ENCODE results near the gene SPTA1.
"Not testable (repeated sequence)": the region's sequence is repeated elsewhere in the genome, so short reads cannot be mapped to it uniquely, and the experiment has no call there.

SPTA1 gene

DNA sequence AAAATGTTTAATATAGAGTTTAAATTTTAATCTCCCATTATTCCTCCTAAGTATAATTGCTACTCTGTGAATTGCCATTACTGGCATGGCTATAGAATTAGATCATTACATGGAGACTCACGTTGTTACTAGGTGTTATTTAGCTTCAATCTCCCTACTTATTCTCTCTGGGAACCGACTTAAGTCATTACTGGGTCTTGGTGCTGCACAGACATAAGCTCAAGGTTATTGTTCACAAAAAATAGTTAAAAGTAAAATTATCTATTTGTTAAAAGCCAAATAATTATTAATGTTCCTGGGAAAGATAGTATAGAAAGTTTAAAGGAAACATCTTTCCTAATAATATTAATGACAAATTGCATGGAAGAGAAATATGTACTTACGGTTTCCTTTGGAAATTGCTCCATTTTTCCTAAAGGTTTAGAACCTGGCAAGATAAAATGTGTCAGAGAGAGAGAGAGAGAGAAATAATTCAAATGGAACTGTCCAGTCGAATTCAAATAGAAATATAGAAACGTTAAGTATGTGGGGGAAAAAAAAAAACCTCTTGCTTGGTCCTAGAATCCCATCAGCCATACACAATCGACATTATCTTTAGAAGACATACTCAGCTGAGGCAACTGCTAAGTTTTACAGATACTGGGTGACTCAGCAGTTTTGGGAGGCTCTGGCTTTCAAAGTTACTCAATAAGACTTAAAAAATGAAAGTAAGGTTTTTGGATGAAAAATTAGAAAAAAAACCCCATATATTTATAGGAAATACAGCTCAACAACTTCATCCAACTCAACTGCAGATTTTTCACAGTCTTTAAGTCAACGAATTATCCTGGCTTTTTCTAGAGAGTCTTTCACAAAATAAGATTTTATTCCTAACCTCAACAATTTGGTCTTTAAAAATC, at the start of gene SPTA1:
Gene SPTA1 (minus strand): TSS at position 605 of the 899 bp plus-strand sequence. CDS start 198 bp downstream, at position 407.
- DNase-seq, result no peak

DNA sequence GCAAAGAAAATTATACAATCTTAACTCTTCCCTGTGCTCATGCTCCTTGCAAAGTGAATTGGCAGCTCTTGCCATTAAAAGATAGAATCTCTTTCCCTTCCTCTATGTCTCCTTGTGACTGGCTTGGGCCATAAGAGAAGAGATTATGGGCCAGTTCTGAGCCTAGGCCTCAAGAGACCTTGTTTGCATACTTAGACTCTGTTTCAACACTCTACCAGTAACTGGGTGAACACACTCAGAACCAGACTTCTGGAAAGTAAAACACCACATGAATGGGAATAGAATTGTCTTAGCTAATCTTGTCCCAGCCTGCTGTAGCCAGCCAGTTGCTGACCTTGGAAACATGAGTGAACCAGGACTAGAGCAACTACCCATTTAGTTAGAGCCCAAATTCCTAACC, 49.3 kb upstream of the SPTA1 start:
- DNase-seq, result no peak

DNA sequence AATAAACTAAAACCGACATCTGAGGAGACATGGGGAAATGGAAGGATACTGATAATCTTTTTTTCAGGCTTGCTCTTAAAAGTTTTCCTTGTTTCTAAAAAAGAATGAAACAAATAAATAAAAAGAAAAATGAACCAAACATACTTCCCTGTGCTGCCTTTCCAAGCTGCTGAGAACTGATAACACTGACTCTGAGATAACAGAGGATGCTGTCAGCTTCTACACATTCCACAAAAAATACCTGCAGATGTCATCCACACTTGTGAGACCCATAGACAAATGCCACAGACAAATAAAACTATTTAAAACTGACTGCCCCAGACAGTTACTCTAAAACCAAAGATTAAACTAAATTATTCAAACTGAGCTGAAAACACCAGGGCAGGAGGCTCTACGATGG, 46.0 kb upstream of the SPTA1 start:
- no peak for DNase-seq

DNA sequence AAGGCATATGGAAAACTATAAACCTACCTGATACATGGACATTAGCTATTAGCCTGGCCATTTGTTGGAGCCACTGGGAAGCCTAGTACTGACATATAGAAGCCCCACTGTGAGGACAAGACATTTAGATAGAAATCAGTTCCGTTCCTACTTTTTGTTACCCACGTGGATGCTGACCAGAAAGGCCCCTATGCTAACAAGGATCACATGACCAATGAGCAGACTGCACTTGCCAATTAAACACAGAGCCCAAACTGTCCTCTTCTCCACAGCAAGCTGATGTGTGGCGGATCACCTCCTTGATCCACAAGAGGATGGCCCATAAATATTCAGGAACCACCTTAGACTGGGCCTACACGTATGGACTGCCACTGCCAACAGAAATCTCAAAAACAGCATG, 45.2 kb upstream of the SPTA1 start:
- no peak for DNase-seq

DNA sequence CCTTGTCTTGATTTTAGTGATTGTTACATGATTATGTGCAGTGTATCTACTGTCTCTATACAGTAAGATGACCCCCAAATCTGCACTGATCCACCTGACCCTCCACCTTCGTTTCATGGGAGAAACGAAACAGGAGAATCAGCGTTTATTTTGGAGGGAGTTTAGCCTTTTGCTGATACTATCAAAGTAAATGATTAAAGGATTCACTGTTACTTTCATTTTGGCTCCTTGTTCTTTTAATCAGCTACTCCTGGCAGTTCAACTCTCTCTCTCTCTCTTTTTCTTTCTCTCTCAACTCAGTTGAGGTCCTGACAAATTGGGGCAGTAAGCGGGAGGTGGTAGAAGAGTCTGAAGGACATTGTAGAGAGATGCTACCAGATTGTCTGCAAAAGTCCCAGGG, 43.9 kb upstream of the SPTA1 start:
- no peak for DNase-seq

DNA sequence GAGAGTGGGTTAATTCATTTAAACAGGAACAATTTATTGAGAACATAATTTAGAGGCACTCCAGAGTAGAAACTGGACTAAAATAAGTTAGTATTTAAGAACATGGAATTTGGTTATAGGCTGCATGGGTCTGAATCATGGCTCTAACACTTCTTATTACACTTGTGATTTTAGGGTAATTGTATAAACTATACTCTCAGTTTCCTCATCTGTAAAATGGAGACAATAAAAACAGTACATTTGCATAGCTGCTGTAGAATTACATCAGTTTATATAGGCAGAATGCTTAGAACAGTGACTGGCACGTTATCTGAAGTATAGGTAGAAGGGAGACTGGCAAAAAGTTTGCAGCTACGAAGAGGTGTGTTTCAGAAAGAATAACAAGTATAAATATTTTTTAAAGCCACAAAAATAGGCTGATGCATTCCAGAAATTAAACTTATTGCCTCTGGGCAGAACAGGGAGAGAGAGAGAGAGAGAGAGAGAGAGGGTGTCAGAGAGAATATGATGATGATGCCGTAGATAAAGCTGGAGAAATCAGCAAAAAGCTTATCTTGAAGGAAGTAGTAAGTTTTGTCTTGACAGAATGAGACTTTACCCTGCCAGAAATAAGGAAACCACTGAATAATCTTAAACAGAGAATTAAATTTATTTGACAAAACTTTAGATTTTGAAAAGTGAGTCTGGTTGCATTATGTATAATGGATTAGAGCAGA, 42.2 kb upstream of the SPTA1 start:
- DNase-seq, result no peak

DNA sequence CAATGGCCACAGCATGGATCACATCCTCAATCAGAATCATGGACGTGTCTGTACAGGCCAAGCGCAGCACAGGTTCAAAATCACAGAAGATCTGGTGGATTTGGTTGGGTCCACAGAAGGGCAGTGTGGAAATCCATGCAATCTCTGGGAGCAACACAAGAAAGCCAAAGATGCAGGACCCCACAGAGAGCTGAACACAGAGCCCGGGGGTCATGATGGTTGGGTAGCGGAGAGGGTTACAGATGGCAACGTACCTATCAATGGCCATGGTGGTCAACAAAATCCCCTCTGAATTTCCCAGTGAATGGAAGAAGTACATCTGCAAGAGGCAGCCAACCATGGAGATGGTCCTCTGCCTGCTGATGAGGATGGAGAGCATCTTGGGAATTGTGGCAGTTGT, 37.9 kb upstream of the SPTA1 start:
- no peak for DNase-seq

DNA sequence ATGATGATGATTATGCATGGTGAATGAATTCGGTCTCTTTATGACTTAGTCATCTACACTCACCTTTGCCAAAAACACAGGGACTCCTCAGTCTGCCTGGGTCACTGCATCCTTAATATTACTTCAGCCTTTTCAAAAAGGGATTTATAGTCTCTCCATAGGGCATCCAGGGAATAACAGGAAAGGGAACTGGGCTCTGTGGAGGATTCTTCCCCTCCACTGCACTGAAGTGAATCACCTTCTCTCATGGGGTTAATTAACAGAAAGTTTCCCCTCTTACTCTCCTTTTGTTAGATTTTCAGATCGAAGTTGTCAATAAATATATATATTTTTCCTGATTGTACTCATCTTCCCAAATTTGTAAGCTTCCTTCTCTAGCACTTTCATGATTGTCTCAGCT, 34.1 kb upstream of the SPTA1 start, which contains the start of gene OR6K3:
Gene OR6K3 (minus strand): TSS at position 101 of the 400 bp plus-strand sequence. CDS start 2,605 bp downstream, outside the sequence.
- no peak for DNase-seq

DNA sequence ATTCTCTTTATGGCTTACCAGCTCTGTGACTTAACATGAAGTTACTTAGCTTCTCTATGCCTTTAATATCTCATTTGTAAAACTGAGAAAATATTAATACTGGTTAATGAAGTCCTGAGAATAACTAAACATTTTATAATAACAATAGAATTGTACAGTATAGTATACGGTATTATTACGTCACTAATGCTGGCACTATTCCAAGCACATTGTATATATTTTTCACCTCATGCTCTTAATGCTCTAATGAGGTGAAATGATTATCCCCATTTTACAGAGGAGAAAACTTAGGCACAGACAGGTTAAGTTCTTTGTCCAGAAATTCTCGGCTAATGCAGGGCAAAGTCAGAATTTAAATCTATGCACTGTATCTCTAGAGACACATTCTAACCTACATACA, 33.1 kb upstream of the SPTA1 start:
- no peak for DNase-seq

DNA sequence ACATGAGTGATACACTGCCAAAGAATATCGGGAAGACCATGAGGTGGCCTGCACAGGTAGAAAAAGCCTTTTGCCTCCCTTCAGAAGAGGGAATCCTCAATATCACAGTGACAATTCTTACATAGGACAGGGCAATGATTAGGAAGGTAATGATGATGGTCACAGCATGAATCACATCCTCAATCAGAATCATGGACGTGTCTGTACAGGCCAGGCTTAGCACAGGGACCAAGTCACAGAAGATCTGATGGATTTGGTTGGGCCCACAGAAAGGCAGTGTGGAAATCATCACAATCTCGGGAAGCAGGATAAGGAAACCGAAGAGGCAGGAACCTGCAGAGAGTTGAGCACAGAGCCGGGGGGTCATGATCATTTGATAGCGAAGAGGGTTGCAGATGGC, 30.8 kb upstream of the SPTA1 start:
- no peak for DNase-seq

DNA sequence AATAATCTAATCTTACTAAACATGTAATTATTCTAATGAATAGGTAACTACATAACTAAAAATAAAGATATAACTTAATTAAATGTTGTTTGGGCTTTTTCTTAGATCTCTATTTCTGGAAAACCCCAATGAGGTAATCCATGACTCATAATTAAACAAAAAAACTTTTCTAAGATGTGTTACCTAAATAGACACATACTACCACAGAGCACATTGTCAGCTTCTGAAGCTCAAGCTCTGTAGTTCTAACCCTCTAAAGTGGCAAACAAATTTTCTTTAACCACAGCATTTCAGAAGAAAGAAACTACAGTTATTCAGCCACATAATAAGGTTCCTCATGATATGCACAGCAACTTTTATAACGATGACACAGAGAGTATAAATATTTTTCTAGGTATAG, 29.8 kb upstream of the SPTA1 start:
- no peak for DNase-seq

DNA sequence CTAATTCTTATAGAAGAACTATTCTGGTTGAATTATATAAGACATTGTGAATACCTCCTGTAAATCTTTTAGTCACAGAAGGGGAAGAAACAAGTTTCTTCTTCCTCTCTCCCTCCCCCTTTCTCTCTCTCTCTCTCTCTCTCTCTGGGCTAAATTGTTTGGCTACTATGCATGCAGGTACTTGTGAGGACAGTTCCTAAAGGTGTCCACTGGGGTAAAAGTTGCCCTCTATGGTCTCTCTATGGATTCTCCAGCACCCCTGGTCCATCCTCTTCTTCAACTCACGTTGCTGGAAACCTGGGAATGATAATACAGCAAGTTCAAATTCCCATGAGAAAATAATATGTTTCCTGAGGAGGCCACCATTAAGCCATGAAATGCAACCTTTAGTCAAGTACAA, 28.2 kb upstream of the SPTA1 start:
- DNase-seq, result no peak

DNA sequence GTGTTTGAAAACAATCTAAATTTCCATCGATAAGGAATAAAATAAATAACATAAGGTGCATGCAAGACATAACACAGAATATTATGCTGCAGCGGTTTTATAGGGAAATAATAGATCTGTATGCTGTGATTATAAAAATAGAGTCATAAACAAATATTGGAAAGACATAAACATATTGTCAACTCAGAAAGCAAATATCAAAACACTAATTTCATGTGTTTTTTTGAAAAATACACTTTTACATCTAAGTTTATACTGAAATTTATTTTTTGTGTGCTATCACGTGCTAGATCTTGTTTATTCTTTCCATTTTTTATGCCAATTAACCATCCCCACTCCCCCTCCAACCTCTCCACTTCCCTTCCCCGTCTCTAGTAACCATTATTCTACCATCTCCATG, 24.6 kb upstream of the SPTA1 start:
- DNase-seq, result no peak

DNA sequence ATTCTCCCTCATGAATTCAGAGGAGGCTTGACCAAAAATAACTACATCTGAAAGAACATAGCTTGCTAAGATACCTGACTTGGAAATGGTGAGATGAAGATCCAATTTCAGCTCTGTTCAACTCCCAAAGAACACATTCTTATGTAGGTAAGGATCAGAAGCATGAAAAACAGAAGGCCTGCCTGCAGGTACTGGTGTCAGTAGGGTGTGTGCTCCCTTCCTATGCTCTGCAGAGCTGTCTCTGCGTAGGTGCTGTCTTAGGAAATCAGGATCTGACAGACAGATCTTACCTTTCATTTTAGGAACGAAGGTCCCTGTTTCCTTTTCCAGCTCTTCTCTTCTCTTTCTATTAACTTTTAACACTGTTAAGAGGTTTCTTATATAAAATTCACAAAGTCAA, 19.6 kb upstream of the SPTA1 start:
- DNase-seq, result no peak

DNA sequence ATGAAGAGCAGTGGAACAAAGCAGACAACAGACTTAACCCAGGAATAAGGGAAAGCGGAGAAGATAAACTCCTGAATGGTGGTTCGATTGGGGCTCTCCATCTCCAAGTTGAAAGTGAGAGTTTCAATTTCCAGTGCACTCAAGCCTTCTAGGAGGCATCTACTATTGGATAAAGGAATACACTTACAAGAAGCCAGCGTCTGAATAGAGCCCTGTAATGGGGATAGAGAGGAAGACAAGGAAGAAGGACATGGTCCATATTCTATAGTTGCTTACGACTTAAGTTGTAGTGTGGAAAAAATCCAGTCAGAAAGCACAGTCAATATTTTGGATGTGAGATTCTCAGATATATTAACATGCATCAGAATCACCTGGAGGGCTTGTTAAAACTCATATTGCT, 14.0 kb upstream of the SPTA1 start, which contains the start of gene OR6K2:
Gene OR6K2 (minus strand): TSS at position 101 of the 400 bp plus-strand sequence. CDS start 0 bp downstream, at position 101.
- no peak for DNase-seq

DNA sequence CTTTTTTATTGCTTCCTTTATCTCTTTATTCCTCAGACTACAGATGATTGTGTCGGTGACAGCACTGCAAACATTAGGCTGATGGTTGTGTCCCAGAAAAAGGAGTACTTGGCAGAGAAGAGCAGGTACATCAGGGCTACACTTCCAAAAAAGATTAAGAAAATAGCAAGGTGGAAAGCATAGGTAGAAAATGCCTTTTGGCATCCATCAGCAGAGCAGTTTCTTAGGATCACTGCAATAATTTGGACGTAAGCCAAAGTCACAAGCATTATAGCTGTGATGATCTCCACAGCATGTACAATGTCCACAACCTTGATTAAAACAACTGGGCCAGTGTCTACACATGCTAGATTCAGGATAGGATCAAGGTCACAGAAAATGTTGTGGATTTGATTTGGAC, 8.1 kb upstream of the SPTA1 start:
- DNase-seq, result no peak

DNA sequence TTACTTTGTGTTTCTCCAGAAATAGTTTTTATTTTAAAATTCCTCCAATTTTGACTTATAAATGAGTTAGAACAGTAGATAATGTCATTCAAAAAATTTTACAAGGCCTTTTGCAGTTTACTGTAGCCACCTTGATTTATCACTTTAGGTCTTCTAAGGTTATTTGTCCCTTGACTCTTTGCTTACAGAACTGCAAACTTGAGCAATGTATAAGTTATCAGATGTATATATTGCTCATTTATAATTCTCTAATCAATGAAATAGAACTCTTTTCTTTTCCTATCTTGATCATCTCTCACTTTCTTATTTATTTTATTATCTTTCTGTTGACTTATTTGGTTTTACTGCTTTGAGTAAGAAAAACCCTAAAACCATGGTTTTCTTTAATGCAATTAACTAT, 5.8 kb upstream of the SPTA1 start:
- DNase-seq, result no peak

DNA sequence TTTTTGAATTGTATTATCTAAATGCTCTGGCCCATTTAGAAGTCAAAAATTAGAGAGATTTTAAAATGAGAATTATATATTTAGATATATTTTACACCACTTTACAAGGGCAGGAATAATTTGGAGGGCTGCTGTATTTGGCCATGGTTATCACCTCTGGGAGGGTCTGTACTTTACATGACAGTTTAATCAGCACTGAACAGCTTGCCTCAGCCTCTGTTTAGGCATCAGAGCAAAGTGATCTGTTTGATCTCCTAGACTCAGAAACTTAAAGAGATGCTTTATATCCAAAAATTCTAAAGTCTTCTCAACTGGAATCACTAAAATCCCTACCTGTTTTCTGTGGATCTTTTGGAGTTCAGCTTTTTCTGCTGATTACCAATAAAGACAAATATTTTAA, 5.4 kb upstream of the SPTA1 start:
- DNase-seq, result no peak

DNA sequence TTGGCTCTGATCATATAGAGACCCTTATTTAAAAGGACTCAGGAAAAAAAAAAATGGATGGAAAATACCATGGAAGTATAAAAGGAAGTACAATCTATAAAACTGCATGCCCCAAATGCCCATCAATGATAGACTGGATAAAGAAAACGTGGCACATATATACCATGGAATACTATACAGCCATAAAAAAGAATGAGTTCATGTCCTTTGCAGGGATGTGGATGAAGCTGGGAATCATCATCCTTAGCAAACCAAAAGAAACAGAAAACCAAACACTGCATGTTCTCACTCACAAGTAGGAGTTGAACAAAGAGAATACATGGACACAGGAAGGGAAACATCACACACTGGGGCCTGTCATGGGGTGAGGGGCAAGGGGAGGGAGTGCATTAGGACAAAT, 4.6 kb upstream of the SPTA1 start:
- DNase-seq, result not testable (repeated sequence)

DNA sequence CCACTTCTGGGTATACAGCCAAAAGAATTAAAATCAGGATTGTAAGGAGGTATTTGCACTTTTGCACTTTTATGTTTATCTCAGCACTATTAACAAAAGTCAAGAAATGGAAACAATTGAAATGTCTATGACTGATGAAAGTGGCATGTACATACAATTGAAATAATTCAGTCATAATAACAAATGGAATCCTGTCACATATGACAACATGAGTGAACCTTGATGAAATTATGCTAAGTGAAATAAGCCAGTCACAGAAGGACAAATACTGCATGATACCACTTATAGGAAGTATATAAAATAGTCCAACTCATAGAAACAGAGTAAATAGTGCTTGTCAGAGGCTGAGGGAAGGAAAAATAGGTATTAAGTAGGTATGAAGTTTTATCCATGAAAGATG, 3.4 kb upstream of the SPTA1 start:
- DNase-seq, result no peak

DNA sequence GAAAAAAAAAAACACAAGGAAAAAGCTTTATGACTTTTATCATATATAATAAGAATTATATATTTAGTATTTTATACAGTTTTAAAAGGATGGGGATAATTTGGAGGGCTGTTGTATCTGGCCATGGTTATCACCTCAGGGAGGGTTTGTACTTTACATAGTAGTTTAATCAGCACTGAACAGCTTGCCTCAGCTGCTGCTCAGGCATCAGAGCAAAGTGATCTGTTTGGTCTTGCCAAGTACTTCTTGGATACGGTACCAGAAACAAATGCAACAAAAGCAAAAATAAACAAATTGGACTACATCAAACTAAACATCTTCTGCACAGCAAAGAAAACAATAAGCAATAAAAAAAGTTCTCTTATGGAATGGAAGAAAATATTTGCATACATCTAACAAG, 2.6 kb upstream of the SPTA1 start:
- no peak for DNase-seq

DNA sequence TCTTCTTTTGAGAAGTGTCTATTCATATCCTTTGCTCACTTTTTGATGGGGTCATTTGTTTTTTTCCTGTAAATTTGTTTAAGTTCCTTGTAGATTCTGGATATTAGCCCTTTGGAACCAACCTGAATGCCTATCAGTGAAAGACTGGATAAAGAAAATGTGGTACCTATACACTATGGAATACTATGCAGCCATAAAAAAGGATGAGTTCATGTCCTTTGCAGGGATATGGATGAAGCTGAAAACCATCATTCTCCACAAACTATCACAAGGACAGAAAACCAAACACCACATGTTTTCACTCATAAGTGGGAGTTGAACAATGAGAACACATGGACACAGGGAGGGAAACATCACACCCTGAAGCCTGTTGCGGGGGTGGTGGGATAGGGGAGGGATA, 1.8 kb upstream of the SPTA1 start:
- not testable (repeated sequence) for DNase-seq

DNA sequence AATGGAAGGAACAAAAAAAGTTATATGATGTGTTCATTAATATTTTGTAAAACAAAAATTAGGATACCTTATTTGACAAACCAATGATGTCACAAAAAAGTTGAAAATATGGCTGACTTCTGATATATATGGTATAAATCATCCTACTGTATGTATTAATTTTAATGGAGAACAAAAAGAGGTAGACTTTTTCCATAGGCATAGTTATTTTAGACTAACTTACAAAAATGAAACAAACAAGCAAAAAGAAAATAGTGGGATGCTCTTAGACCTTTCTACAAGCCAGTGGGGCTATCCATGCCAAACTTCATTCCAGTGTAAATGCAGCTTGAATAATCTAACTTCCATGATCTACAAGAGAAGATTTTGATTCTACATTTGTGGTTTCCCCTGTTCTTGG, 522 bp upstream of the SPTA1 start:
- DNase-seq, result no peak

DNA sequence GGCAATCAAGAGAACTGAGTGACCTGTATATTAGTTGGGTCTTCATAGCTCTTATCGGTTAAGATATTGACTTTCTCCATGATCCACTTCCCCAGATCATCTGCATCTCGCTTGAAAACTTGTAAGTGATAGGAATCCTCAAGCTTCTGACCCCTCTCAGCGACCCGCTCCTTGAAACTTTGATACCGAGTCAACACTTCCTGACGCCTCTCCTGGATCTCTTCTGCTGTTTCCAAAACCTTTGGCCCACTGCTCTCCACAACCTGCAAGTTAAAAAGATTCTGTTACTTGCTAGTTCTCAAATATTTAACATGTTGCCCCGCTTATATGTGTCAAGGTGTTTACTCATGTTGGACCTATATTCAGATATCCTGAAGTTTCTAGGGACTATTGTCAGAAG, 1.4 kb downstream of the SPTA1 start:
- DNase-seq, result no peak
